T-cell (primary cell): Measurements from ENCODE around the gene LSM6. TPM values are rescaled to one million over a fixed set of nuclear protein-coding genes. Genes with fewer than 3 reads are reported as not detected.

Source experiments
- ATAC-seq, 4 experiments: fragments of 200-7000 bp in 3 of 4; fragments of 150-1000 bp in 1 of 4; cut with Tn5 transposase; replicated peaks in 1 of 4; 1 replicate in 3 of 4; 2 replicates in 1 of 4; pipeline ENCODE4 v1.10.0; 2021; ENCODE audit warnings: moderate library complexity in 3 of 4, mild to moderate bottlenecking in 2 of 4, moderate number of reproducible peaks in 1 of 4
- CTCF ChIA-PET, 2 donors: fragments of 300-600 bp; sonication (Branson Sonifier 250); formaldehyde crosslinking; loops; one replicate each; lab custom pipeline; 2022; ENCODE audit warnings: antibody characterized with exemption in 2 of 2; lab: Charles Lee
- POLR2A ChIA-PET, 2 donors: fragments of 300-600 bp; sonication (Branson Sonifier 250); formaldehyde crosslinking; loops; one replicate each; lab custom pipeline; 2022; ENCODE audit warnings: antibody characterized with exemption in 2 of 2; lab: Charles Lee
- DNase-seq, 35 experiments: peaks; one replicate each; pipeline versions ENCODE4 v3.0.0 to v3.0.0-alpha.2; 2013 to 2023
- H3K27ac ChIP-seq: one replicate; pipeline ENCODE4 v1.5.1; 2013; ENCODE audit warnings: low read length
- H3K27me3 ChIP-seq, 2 experiments: replicated peaks in 1 of 2; 1 replicate in 1 of 2; 2 replicates in 1 of 2; pipeline versions ENCODE4 v1.6.1 to v1.7.0; 2013; ENCODE audit warnings: low read length in 1 of 2, mixed read lengths in 1 of 2; ENCODE audit not compliant: control insufficient read depth in 2 of 2, insufficient read depth in 2 of 2; ENCODE audit errors: extremely low read depth in 1 of 2
- H3K36me3 ChIP-seq, 2 donors: 1 replicate in 1 of 2; 2 replicates in 1 of 2; pipeline versions ENCODE4 v1.6.1 to v1.7.0; 2013; ENCODE audit warnings: low read length in 1 of 2; ENCODE audit not compliant: control insufficient read depth in 2 of 2, insufficient read depth in 1 of 2; ENCODE audit errors: extremely low read depth in 1 of 2
- H3K4me1 ChIP-seq, 2 experiments: 1 replicate in 1 of 2; 2 replicates in 1 of 2; pipeline versions ENCODE4 v1.6.1 to v1.7.0; 2013; ENCODE audit warnings: low read length in 2 of 2, mixed read lengths in 1 of 2; ENCODE audit not compliant: insufficient read depth in 2 of 2, control insufficient read depth in 1 of 2; ENCODE audit errors: extremely low read depth in 1 of 2
- H3K4me3 ChIP-seq, 2 donors: 1 replicate in 1 of 2; 2 replicates in 1 of 2; pipeline versions ENCODE4 v1.5.1 to v1.7.0; 2013; ENCODE audit warnings: mild to moderate bottlenecking in 2 of 2, low read length in 1 of 2, moderate library complexity in 1 of 2; ENCODE audit not compliant: control insufficient read depth in 1 of 2; ENCODE audit errors: extremely low read depth in 1 of 2
- H3K9me3 ChIP-seq: 2 replicates; pipeline ENCODE4 v1.7.0; 2013
- H3K27ac Mint-ChIP-seq, 2 donors: one replicate each; pipeline ENCODE4 v1.8.0; 2020 to 2021; ENCODE audit warnings: mild to moderate bottlenecking in 2 of 2, mixed read lengths in 2 of 2
- H3K27me3 Mint-ChIP-seq, 2 donors: one replicate each; pipeline ENCODE4 v1.8.0; 2021 to 2022; ENCODE audit warnings: mixed read lengths in 2 of 2
- H3K36me3 Mint-ChIP-seq: one replicate; pipeline ENCODE4 v1.8.0; 2021; ENCODE audit warnings: mixed read lengths
- H3K4me1 Mint-ChIP-seq, 3 donors: one replicate each; pipeline ENCODE4 v1.8.0; 2020 to 2022; ENCODE audit warnings: mixed read lengths in 3 of 3, mild to moderate bottlenecking in 1 of 3
- H3K4me3 Mint-ChIP-seq, 3 donors: one replicate each; pipeline ENCODE4 v1.8.0; 2020 to 2022; ENCODE audit warnings: mild to moderate bottlenecking in 3 of 3, mixed read lengths in 3 of 3, moderate library complexity in 3 of 3
- H3K9me3 Mint-ChIP-seq, 3 donors: one replicate each; pipeline ENCODE4 v1.8.0; 2020 to 2022; ENCODE audit warnings: mixed read lengths in 3 of 3
- WGBS: methylation state at CpG from one replicate; pipeline ENCODE4 v1.1.5; 2013; ENCODE audit warnings: missing lambda C conversion rate; ENCODE audit not compliant: insufficient coverage; 5-methylcytosine and 5-hydroxymethylcytosine counted together
- total RNA-seq, 35 experiments: library from RNA in 6 of 35; stranded (reverse) in 6 of 35; fragments of 120-200 nt in 1 of 35; gene quantifications; one replicate each; pipeline versions ENCODE4 v1.2.1 to v1.2.4 and lab custom pipeline; 2013 to 2026

The LSM6 gene
- total RNA-seq, 5 donors from 2014 or later (not counting 1 experiment from before 2014, with no cell fraction given), result 23.1 to 52.0 (median 45.2) TPM

DNA sequence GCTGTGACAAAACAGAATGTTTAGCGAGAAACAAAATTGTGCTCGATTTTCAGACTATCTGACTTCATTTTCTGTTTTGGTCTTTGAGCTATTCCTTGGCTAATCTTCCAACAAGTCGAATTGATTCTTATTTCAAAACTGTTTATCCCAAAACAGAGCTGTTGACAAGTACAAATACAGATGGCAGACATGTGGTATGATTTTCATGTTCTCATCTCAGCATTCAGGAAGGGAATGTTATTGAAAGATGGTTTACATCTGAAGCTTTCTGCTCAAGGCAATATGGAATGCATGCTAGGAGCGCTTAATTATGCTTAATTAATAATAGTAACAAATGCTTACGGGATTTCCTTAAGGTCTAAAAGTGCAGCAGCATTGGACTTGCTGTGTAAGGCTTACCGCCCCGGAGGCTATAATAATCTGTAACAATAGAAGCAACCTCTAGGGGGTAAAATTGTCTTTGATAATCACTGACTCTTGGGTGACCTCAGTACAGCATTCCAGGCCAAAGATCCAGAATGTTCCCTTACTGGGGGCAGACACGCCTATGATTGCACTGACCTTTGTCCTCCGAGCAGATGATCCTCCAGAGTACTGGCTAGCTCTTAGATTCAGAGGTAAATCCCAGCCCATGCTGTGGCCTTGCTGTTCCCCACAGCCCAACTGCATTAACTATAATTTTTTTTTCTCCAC is 16.4 kb downstream of the LSM6 start:
- Mint-ChIP-seq H3K36me3 (peaks cover 42% of the 10 kb centered on the region), H3K27me3 (no peaks in the 10 kb centered on the region), H3K27ac (no peak overlapping the region), H3K4me1 (no peaks in the 10 kb centered on the region), H3K4me3 (no peak overlapping the region), H3K9me3 (no peaks in the 10 kb centered on the region)
- Histone ChIP-seq H3K4me1 (no peaks in the 10 kb centered on the region), H3K27me3 (no peaks in the 10 kb centered on the region), H3K4me3 (no peak overlapping the region), H3K27ac (no peak overlapping the region), H3K36me3 (peaks cover 15 to 44% of the 10 kb centered on the region in 2 donors), H3K9me3 (no peaks in the 10 kb centered on the region)
- ChIA-PET POLR2A (no interaction called here), CTCF (no interaction called here)
- ATAC-seq, result no peak
- WGBS, result 100% methylated on average over 4 of the region's 9 CpGs
- DNase-seq, result no peak

DNA sequence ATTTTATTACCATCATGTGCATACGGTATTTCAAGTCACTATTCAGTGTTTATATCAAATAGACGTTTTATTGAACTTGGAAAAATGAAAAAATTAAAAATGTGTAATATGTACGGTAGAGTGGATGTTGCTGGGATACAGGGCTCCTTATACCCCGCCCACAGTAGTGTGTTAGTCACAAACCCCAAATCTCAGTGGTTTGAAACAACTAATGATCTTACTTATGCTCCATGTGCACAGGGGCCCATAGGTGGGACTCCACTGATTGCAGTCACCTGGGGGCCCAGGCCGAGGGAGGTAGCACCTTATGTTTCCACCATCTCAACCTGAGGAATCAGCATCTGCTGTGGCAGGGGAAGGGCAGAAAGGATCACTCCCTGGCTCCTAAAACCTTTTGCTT is 18.1 kb downstream of the LSM6 start:
- DNase-seq, result no peak
- peaks cover 30% of the 10 kb centered on the region for H3K36me3 Mint-ChIP-seq

DNA sequence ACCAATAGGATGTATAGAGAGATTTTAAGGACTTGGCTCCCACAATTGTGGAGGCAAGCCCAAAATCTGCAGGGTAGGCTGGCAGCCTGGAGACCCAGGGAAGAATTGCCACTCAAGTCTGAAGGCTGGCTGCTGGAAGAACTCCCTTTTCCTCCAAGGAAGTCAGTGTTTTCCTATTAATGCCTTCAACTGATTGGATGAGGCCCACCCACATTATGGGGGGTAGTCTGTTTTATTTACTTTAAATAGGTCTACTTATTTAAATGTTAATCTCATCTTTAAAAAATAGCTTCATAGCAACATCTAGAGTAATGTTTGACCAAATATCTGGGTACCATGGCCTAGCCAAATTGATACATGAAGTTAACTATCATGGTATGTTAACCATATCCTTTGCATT is 18.7 kb downstream of the LSM6 start:
- no peak for ATAC-seq

More for the DNA sequence above, 18.1 kb downstream of the LSM6 start:
- H3K27me3 ChIP-seq, result no peaks in the 10 kb centered on the region
- Mint-ChIP-seq H3K9me3 (no peaks in the 10 kb centered on the region), H3K4me1 (no peaks in the 10 kb centered on the region), H3K27ac (no peak overlapping the region), H3K27me3 (no peaks in the 10 kb centered on the region), H3K4me3 (no peak overlapping the region)
- no peak for ATAC-seq
- H3K27ac ChIP-seq, result no peak overlapping the region
- CTCF ChIA-PET, result no interaction called here
- no peak overlapping the region for H3K4me3 ChIP-seq
- H3K9me3 ChIP-seq, result no peaks in the 10 kb centered on the region
- peaks cover 12 to 27% of the 10 kb centered on the region in 2 donors for H3K36me3 ChIP-seq
- 100% methylated on average over 2 of the region's 5 CpGs for WGBS
- POLR2A ChIA-PET, result no interaction called here
- no peaks in the 10 kb centered on the region for H3K4me1 ChIP-seq

DNA sequence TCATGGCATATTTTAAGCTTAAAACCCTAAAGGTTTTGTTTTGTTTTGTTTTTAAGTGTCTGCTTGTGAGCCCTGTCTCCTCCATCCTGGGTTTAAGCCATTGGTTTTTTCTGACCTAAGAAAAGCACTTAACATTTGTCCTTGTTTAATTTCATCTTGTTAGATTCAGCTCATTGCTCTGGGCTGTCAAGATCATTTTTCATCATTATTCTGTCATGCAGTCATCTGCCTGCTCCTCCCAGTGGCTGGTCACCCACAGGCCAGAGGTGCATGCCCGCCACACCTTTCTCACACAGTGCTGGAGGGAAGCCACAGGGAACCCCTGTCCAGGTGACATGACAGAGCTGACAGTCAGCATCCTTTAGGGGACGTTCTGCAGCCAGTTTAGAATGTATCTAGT is 27.1 kb downstream of the LSM6 start:
- peaks cover 0 to 8% (median 6%) of the 10 kb centered on the region in 3 donors for H3K9me3 Mint-ChIP-seq
- peaks cover 0 to 3% of the 10 kb centered on the region in 2 donors for H3K36me3 ChIP-seq
- ChIA-PET POLR2A (no interaction called here), CTCF (interaction anchor here in 1 of 2 donors (1.2 kb wide), 1 partner anchor 712 kb away, joined by 3 read pairs; no protein-coding TSS in a partner anchor)
- ATAC-seq (no peak), DNase-seq (no peak)
- no peaks in the 10 kb centered on the region for H3K4me1 Mint-ChIP-seq
- no peak overlapping the region for H3K4me3 ChIP-seq
- peaks cover 0 to 3% of the 10 kb centered on the region in 2 donors for H3K27me3 Mint-ChIP-seq
- no peaks in the 10 kb centered on the region for H3K9me3 ChIP-seq
- H3K27me3 ChIP-seq, result no peaks in the 10 kb centered on the region
- H3K4me3 Mint-ChIP-seq, result no peak overlapping the region
- no peak overlapping the region for H3K27ac Mint-ChIP-seq
- WGBS, result no CpG with 5 or more reads among the region's 2 CpGs
- H3K36me3 Mint-ChIP-seq, result peaks cover 33% of the 10 kb centered on the region
- H3K27ac ChIP-seq, result no peak overlapping the region
- no peaks in the 10 kb centered on the region for H3K4me1 ChIP-seq

More for the DNA sequence above, 18.7 kb downstream of the LSM6 start:
- POLR2A ChIA-PET, result no interaction called here
- Histone ChIP-seq H3K27me3 (no peaks in the 10 kb centered on the region), H3K9me3 (no peaks in the 10 kb centered on the region), H3K4me3 (no peak overlapping the region), H3K36me3 (peaks cover 12 to 23% of the 10 kb centered on the region in 2 donors), H3K4me1 (no peaks in the 10 kb centered on the region), H3K27ac (no peak overlapping the region)
- H3K4me3 Mint-ChIP-seq, result no peak overlapping the region
- DNase-seq, result no peak
- peaks cover 29% of the 10 kb centered on the region for H3K36me3 Mint-ChIP-seq
- no peak overlapping the region for H3K27ac Mint-ChIP-seq
- H3K27me3 Mint-ChIP-seq, result no peaks in the 10 kb centered on the region
- H3K4me1 Mint-ChIP-seq, result no peaks in the 10 kb centered on the region
- H3K9me3 Mint-ChIP-seq, result no peaks in the 10 kb centered on the region
- CTCF ChIA-PET, result no interaction called here

DNA sequence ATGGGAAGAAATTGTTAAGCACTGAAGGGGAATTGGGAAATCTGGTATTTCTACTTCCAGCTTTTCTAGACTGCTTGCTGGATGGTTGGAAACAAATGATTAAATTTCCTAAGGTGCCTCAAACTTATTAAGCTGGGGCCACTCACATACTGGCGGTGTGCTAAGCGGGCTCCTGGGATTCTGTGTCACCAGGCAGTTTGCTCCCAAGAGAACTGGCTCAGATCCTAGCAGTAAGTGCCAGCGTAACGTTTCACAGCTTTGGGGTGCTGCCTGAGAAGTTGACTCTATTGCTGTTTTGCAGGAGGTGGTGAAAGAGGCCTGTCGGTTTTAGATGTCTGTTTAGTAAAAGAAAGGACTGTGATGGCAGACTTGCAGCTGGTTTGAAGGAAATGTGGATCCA is 31.9 kb downstream of the LSM6 start:
- peaks cover 0 to 8% (median 6%) of the 10 kb centered on the region in 3 donors for H3K9me3 Mint-ChIP-seq
- CTCF ChIA-PET, result no interaction called here
- no peak overlapping the region for H3K27ac Mint-ChIP-seq

DNA sequence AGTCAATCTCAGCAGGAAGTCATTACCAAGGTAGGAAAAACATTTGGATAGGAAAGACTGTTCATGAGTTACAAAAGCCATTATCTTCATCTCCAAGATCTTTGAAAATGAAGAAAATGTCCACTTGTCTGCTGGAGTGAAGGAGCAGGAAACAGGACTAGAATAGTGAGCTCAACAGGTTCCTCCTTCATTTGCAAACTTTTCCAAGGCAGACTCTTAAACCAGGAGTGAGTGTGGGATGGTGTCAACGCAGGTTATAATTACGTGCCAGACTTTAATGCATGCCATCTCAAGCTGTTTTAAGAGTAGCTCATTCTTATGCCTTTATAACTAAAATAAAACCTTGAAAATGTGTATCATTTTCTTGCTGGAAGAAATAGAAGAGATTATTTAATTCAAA is 35.4 kb downstream of the LSM6 start:
- H3K9me3 Mint-ChIP-seq, result no peaks in the 10 kb centered on the region

More for the DNA sequence above, 31.9 kb downstream of the LSM6 start:
- POLR2A ChIA-PET, result no interaction called here
- H3K4me1 ChIP-seq, result no peaks in the 10 kb centered on the region
- Mint-ChIP-seq H3K36me3 (peaks cover 21% of the 10 kb centered on the region), H3K27me3 (peaks cover 0 to 7% of the 10 kb centered on the region in 2 donors), H3K4me3 (no peak overlapping the region), H3K4me1 (no peaks in the 10 kb centered on the region)
- H3K27me3 ChIP-seq, result no peaks in the 10 kb centered on the region
- no peak overlapping the region for H3K27ac ChIP-seq
- H3K4me3 ChIP-seq, result no peak overlapping the region
- WGBS, result 86% methylated on average over 5 of the region's 5 CpGs
- no peak for DNase-seq
- H3K36me3 ChIP-seq, result peaks cover 0 to 3% of the 10 kb centered on the region in 2 donors
- H3K9me3 ChIP-seq, result no peaks in the 10 kb centered on the region
- ATAC-seq, result no peak

More for the DNA sequence above, 35.4 kb downstream of the LSM6 start:
- no CpG with 5 or more reads among the region's 2 CpGs for WGBS
- H3K4me3 ChIP-seq, result no peak overlapping the region
- H3K9me3 ChIP-seq, result no peaks in the 10 kb centered on the region
- Mint-ChIP-seq H3K27ac (no peak overlapping the region), H3K4me3 (no peak overlapping the region), H3K4me1 (no peaks in the 10 kb centered on the region), H3K36me3 (no peaks in the 10 kb centered on the region), H3K27me3 (peaks cover 0 to 7% of the 10 kb centered on the region in 2 donors)
- H3K4me1 ChIP-seq, result no peaks in the 10 kb centered on the region
- H3K27me3 ChIP-seq, result no peaks in the 10 kb centered on the region
- DNase-seq (no peak), ATAC-seq (no peak)
- POLR2A ChIA-PET, result no interaction called here
- CTCF ChIA-PET, result no interaction called here
- H3K27ac ChIP-seq, result no peak overlapping the region
- H3K36me3 ChIP-seq, result no peaks in the 10 kb centered on the region
